GM12878 (cell line): ENCODE measurements around the gene CDK5R1. TPM values are rescaled to one million over a fixed set of nuclear protein-coding genes. Genes with fewer than 3 reads are reported as not detected.

Experiments
- BCL11A ChIP-seq: IDR thresholded peaks from 2 replicates; pipeline ENCODE4 v1.6.1; 2011; ENCODE audit warnings: low read depth, low read length
- BCL3 ChIP-seq: IDR thresholded peaks from 2 replicates; pipeline ENCODE4 v1.6.1; 2011; ENCODE audit warnings: borderline replicate concordance, low read depth, mild to moderate bottlenecking, moderate library complexity, low read length; ENCODE audit not compliant: insufficient read depth, poor library complexity, severe bottlenecking
- BCLAF1 ChIP-seq: fragments of 450-650 bp; IDR thresholded peaks from 2 replicates; pipeline ENCODE4 v1.6.1; 2017; ENCODE audit warnings: antibody characterized with exemption, mild to moderate bottlenecking, moderate library complexity
- CHD1 ChIP-seq: IDR thresholded peaks from 2 replicates; pipeline ENCODE4 v1.6.1; 2012; ENCODE audit warnings: low read depth, low read length, improper control_type of control experiment
- CHD2 ChIP-seq: IDR thresholded peaks from 2 replicates; pipeline ENCODE4 v1.6.1; 2011; ENCODE audit warnings: low read depth, low read length, improper control_type of control experiment, borderline replicate concordance
- IKZF1 ChIP-seq: fragments of 450-650 bp; conservative IDR thresholded peaks from 2 replicates; pipeline ENCODE4 v1.6.1; 2017; ENCODE audit warnings: antibody characterized with exemption, mild to moderate bottlenecking
- IRF4 ChIP-seq: IDR thresholded peaks from 2 replicates; pipeline ENCODE4 v1.6.1; 2011; ENCODE audit warnings: low read depth, low read length
- KAT2A ChIP-seq: conservative IDR thresholded peaks from 2 replicates; pipeline ENCODE4 v1.6.1; 2011; ENCODE audit warnings: low read depth, low read length; ENCODE audit not compliant: control insufficient read depth
- KLF5 ChIP-seq: fragments of 450-650 bp; IDR thresholded peaks from 2 replicates; pipeline ENCODE4 v1.6.1; 2014; ENCODE audit warnings: mild to moderate bottlenecking; ENCODE audit not compliant: partially characterized antibody
- MTA2 ChIP-seq: fragments of 450-650 bp; IDR thresholded peaks from 2 replicates; pipeline ENCODE4 v1.6.1; 2016; ENCODE audit warnings: low read depth, mild to moderate bottlenecking, moderate library complexity
- PAX8 ChIP-seq: fragments of 450-650 bp; IDR thresholded peaks from 2 replicates; pipeline ENCODE4 v1.6.1; 2017; ENCODE audit warnings: mild to moderate bottlenecking, moderate library complexity
- RB1 ChIP-seq: fragments of 450-650 bp; formaldehyde crosslinking; IDR thresholded peaks from 2 replicates; pipeline ENCODE4 v1.6.1; 2017; ENCODE audit warnings: mild to moderate bottlenecking, borderline replicate concordance
- RELA ChIP-seq: fragments of 450-650 bp; IDR thresholded peaks from 2 replicates; pipeline ENCODE4 v1.8.0; 2014; ENCODE audit warnings: borderline replicate concordance; ENCODE audit not compliant: partially characterized antibody
- SMARCA5 ChIP-seq: fragments of 450-650 bp; IDR thresholded peaks from 2 replicates; pipeline ENCODE4 v1.6.1; 2017; ENCODE audit warnings: mild to moderate bottlenecking
- SP1 ChIP-seq: IDR thresholded peaks from one replicate; pipeline ENCODE4 v1.6.1; 2011; ENCODE audit warnings: low read depth, low read length
- SREBF2 ChIP-seq: IDR thresholded peaks from 2 replicates; pipeline ENCODE4 v1.6.1; 2012; ENCODE audit warnings: mild to moderate bottlenecking, low read length
- STAT1 ChIP-seq: fragments of 450-650 bp; conservative IDR thresholded peaks from 2 replicates; pipeline ENCODE4 v1.6.1; 2014; ENCODE audit warnings: antibody characterized with exemption, mild to moderate bottlenecking
- TCF12 ChIP-seq: IDR thresholded peaks from 2 replicates; pipeline ENCODE4 v1.6.1; 2011; ENCODE audit warnings: low read depth, mild to moderate bottlenecking, low read length
- USF2 ChIP-seq: IDR thresholded peaks from 2 replicates; pipeline ENCODE4 v1.6.1; 2011; ENCODE audit warnings: low read depth, low read length, improper control_type of control experiment, borderline replicate concordance
- WRNIP1 ChIP-seq: IDR thresholded peaks from 2 replicates; pipeline ENCODE4 v1.6.1; 2011; ENCODE audit warnings: low read depth, low read length, improper control_type of control experiment, borderline replicate concordance
- YY1 ChIP-seq: IDR thresholded peaks from 2 replicates; pipeline ENCODE4 v1.6.1; 2011; ENCODE audit warnings: low read depth, mild to moderate bottlenecking, low read length
- ZZZ3 ChIP-seq: IDR thresholded peaks from 2 replicates; pipeline ENCODE4 v1.6.1; 2011; ENCODE audit warnings: low read depth; ENCODE audit not compliant: control insufficient read depth, insufficient read length
- polyA plus RNA-seq, 11 experiments: library from polyadenylated mRNA; depleted of rRNA in 4 of 11; unstranded in 6 of 11; stranded (reverse) in 5 of 11; fragments of >200 nt; fragmentation: Nextera tagmentation in 4 of 11; fragmentation: Illumina TruSeq in 1 of 11; extraction: Ambion mirVana in 4 of 11; extraction: Trizol in 1 of 11; gene quantifications; 1 replicate in 1 of 11; 2 replicates in 10 of 11; pipeline versions ENCODE4 v1.2.1 to v1.2.3, GENCODE V29; 2011 to 2016; ENCODE audit warnings: inconsistent platforms in 2 of 11, missing spikeins in 2 of 11, low read depth in 1 of 11
- total RNA-seq, 4 experiments: library from RNA; depleted of rRNA in 3 of 4; stranded (reverse); fragments of >200 nt in 3 of 4; fragmentation: Illumina TruSeq in 1 of 4; extraction: Trizol in 1 of 4; gene quantifications; 2 replicates each; pipeline versions ENCODE4 v1.2.1 to v1.2.3, GENCODE V29; 2013 to 2021
- TF ChIP-seq, protein P1 (sequence below), 3 experiments: IDR thresholded peaks in 2 of 3; conservative IDR thresholded peaks in 1 of 3; 2 replicates each; pipeline ENCODE4 v1.5.1; 2011; ENCODE audit warnings: low read depth in 3 of 3, low read length in 3 of 3, mild to moderate bottlenecking in 3 of 3, control low read depth in 2 of 3, moderate library complexity in 2 of 3, inconsistent platforms in 1 of 3, mixed read lengths in 1 of 3; ENCODE audit not compliant: control insufficient read depth in 2 of 3, insufficient read depth in 1 of 3; ENCODE audit errors: extremely low read depth in 1 of 3
- TF ChIP-seq, protein P2 (sequence below): IDR thresholded peaks from 2 replicates; pipeline ENCODE4 v1.6.1; 2012; ENCODE audit warnings: low read depth, low read length, improper control_type of control experiment

The CDK5R1 gene
- total and polyA plus RNA-seq, 10 of the 15 experiments (the other 5 are each of a cell fraction or from before 2014, with no cell fraction given): 1.1 to 28.3 (median 12.2) TPM

DNA sequence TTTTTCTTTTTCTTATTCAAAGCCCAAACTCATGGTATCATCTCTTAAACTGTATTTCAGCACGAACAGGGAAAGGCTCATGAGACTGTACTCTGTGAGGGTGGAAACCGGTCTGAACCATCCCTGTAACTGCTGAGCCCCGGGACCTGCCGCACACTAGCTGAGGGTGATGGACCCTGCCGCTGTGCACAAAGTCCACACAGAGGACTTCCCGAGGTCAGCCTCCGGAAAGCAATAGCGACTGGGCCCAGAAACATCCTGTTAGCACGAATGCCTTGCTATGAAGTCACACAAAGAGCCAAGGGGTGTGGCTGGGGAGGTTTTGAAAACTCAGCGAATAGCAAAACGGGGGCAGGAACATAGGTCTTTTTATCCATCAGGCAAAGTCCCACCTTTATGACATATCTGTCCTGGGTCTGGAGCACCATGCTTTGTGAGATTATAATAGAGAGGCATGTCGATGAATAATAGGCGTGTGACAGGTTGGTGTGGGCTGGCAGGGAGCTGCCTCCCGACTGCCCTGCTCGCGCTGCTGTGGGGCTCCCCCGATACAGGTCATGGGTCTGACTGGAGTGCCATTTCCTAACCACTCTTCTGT, 33.4 kb downstream of the CDK5R1 start (continued):
- TF ChIP-seq CHD2 (peak; percentile 41; the same call in 1 of the 2 replicates), RB1 (no peak), WRNIP1 (no peak), SP1 (no peak), SREBF2 (no peak), KLF5 (no peak), PAX8 (no peak), SMARCA5 (no peak), BCL3 (no peak), STAT1 (no peak), MTA2 (peak; percentile 46; the same call in 1 of the 2 replicates), BCL11A (peak; percentile 30; the same call in 1 of the 2 replicates), IRF4 (no peak), ZZZ3 (no peak), RELA (peak; percentile 54), USF2 (no peak), BCLAF1 (no peak), IKZF1 (no peak; the same call in none of the 2 replicates), KAT2A (no peak), YY1 (no peak), TCF12 (no peak), CHD1 (no peak)
- TF ChIP-seq, protein P1, sequence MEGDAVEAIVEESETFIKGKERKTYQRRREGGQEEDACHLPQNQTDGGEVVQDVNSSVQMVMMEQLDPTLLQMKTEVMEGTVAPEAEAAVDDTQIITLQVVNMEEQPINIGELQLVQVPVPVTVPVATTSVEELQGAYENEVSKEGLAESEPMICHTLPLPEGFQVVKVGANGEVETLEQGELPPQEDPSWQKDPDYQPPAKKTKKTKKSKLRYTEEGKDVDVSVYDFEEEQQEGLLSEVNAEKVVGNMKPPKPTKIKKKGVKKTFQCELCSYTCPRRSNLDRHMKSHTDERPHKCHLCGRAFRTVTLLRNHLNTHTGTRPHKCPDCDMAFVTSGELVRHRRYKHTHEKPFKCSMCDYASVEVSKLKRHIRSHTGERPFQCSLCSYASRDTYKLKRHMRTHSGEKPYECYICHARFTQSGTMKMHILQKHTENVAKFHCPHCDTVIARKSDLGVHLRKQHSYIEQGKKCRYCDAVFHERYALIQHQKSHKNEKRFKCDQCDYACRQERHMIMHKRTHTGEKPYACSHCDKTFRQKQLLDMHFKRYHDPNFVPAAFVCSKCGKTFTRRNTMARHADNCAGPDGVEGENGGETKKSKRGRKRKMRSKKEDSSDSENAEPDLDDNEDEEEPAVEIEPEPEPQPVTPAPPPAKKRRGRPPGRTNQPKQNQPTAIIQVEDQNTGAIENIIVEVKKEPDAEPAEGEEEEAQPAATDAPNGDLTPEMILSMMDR (IDR thresholded peaks at IDR 0.05 in 2 of 3, conservative IDR thresholded peaks at IDR 0.05 in 1 of 3; ENCODE audit: control insufficient read depth in 2 of 3, extremely low read depth in 1 of 3, insufficient read depth in 1 of 3, low read depth in 3 of 3, low read length in 3 of 3): no peak
- TF ChIP-seq, protein P2, sequence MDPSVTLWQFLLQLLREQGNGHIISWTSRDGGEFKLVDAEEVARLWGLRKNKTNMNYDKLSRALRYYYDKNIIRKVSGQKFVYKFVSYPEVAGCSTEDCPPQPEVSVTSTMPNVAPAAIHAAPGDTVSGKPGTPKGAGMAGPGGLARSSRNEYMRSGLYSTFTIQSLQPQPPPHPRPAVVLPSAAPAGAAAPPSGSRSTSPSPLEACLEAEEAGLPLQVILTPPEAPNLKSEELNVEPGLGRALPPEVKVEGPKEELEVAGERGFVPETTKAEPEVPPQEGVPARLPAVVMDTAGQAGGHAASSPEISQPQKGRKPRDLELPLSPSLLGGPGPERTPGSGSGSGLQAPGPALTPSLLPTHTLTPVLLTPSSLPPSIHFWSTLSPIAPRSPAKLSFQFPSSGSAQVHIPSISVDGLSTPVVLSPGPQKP: no peak
